Calu3 (cell line): ENCODE data around the gene MICALL2. TPM values are rescaled to one million over a fixed set of nuclear protein-coding genes. Genes with fewer than 3 reads are reported as not detected.

Experiments
- BruUV-seq: library from RNA; stranded (reverse); fragments of 400-500 nt; replicated peaks from 2 replicates; lab custom pipeline; 2021; lab: Mats Ljungman, UMichigan
- CTCF ChIA-PET: fragments of 300-600 bp; sonication (Branson Sonifier 250); formaldehyde crosslinking; loops from one replicate; lab custom pipeline; 2022; ENCODE audit warnings: antibody characterized with exemption; lab: Charles Lee
- DNase-seq: peaks from one replicate; pipeline ENCODE4 v3.0.0; 2022
- H3K27ac Mint-ChIP-seq: one replicate; pipeline ENCODE4 v1.8.0; 2022; ENCODE audit warnings: mixed read lengths; ENCODE audit not compliant: unreplicated experiment
- H3K27me3 Mint-ChIP-seq: one replicate; pipeline ENCODE4 v1.8.0; 2022; ENCODE audit warnings: mixed read lengths; ENCODE audit not compliant: unreplicated experiment
- H3K36me3 Mint-ChIP-seq: one replicate; pipeline ENCODE4 v1.8.0; 2022; ENCODE audit warnings: mild to moderate bottlenecking, moderate library complexity, mixed read lengths; ENCODE audit not compliant: insufficient read depth, unreplicated experiment
- H3K4me1 Mint-ChIP-seq: one replicate; pipeline ENCODE4 v1.8.0; 2022; ENCODE audit warnings: mild to moderate bottlenecking, low read depth, mixed read lengths; ENCODE audit not compliant: unreplicated experiment
- H3K4me3 Mint-ChIP-seq: one replicate; pipeline ENCODE4 v1.8.0; 2022; ENCODE audit warnings: mild to moderate bottlenecking, low read depth, moderate library complexity, mixed read lengths; ENCODE audit not compliant: unreplicated experiment
- H3K9me3 Mint-ChIP-seq: one replicate; pipeline ENCODE4 v1.8.0; 2022; ENCODE audit warnings: low read depth, mixed read lengths; ENCODE audit not compliant: unreplicated experiment
- CTCF ChIP-seq: fragments of 200-600 bp; IDR thresholded peaks from one replicate; pipeline ENCODE4 v1.8.0; 2022; ENCODE audit warnings: antibody characterized with exemption; ENCODE audit not compliant: unreplicated experiment
- intact Hi-C: fragments of 100-400 bp; cut with micrococcal nuclease; formaldehyde crosslinking; loops from one replicate; pipeline ENCODE4 v1.10.0; 2022; ENCODE audit not compliant: unreplicated experiment
- total RNA-seq: library from RNA; stranded (reverse); gene quantifications from 2 replicates; pipeline ENCODE4 v1.2.3, GENCODE V29; 2022

The MICALL2 gene
- total RNA-seq, 1 experiment from 2014 or later = 162 TPM

GRCh38 chr7:1496531-1497292 is 37.4 kb upstream of the MICALL2 start:
- Mint-ChIP-seq H3K36me3 (peaks cover 75% of the 10 kb centered on the region), H3K4me3 (no peak overlapping the region), H3K4me1 (no peaks in the 10 kb centered on the region), H3K27ac (no peak overlapping the region), H3K27me3 (no peaks in the 10 kb centered on the region), H3K9me3 (no peaks in the 10 kb centered on the region)
- no peak for DNase-seq
- TF ChIP-seq CTCF = no peak
- no TSS peak for BruUV-seq
- CTCF ChIA-PET = no interaction called here
- intact Hi-C loops = no loop called here

- no peak overlapping the region for H3K27ac Mint-ChIP-seq
- no TSS peak for BruUV-seq
- no peak overlapping the region for H3K4me3 Mint-ChIP-seq
- no peak for DNase-seq
- no peak for TF ChIP-seq CTCF
- no peaks in the 10 kb centered on the region for H3K27me3 Mint-ChIP-seq
- H3K36me3 Mint-ChIP-seq = peaks cover 79% of the 10 kb centered on the region
- intact Hi-C loops = no loop called here
- CTCF ChIA-PET = no interaction called here
- no peaks in the 10 kb centered on the region for H3K9me3 Mint-ChIP-seq
- no peaks in the 10 kb centered on the region for H3K4me1 Mint-ChIP-seq
Observed at GRCh38 chr7:1495564-1496242, 36.4 kb upstream of the MICALL2 start.

- H3K27me3 Mint-ChIP-seq = no peaks in the 10 kb centered on the region
- CTCF ChIA-PET = interaction anchor here (0.6 kb wide), 1 partner anchor 35 kb away, joined by 3 read pairs; no protein-coding TSS in a partner anchor
- H3K4me1 Mint-ChIP-seq = no peaks in the 10 kb centered on the region
- no peak overlapping the region for H3K27ac Mint-ChIP-seq
- no TSS peak for BruUV-seq
- H3K9me3 Mint-ChIP-seq = no peaks in the 10 kb centered on the region
- no peak for DNase-seq
- H3K36me3 Mint-ChIP-seq = peaks cover 79% of the 10 kb centered on the region
- intact Hi-C loops = no loop called here
- TF ChIP-seq CTCF = no peak
- no peak overlapping the region for H3K4me3 Mint-ChIP-seq
Observed at GRCh38 chr7:1494866-1495563, 35.7 kb upstream of the MICALL2 start.

GRCh38 chr7:1494447-1494846 is 35.2 kb upstream of the MICALL2 start:
- BruUV-seq = no TSS peak
- intact Hi-C loops = no loop called here
- Mint-ChIP-seq H3K9me3 (no peaks in the 10 kb centered on the region), H3K27me3 (no peaks in the 10 kb centered on the region), H3K4me3 (no peak overlapping the region), H3K36me3 (peaks cover 77% of the 10 kb centered on the region), H3K27ac (no peak overlapping the region), H3K4me1 (no peaks in the 10 kb centered on the region)
- no peak for TF ChIP-seq CTCF
- DNase-seq = no peak
- CTCF ChIA-PET = interaction anchor here (0.6 kb wide), 1 partner anchor 35 kb away, joined by 3 read pairs; no protein-coding TSS in a partner anchor
